ENCODE results near the gene SPA17.

Gene SPA17

DNA sequence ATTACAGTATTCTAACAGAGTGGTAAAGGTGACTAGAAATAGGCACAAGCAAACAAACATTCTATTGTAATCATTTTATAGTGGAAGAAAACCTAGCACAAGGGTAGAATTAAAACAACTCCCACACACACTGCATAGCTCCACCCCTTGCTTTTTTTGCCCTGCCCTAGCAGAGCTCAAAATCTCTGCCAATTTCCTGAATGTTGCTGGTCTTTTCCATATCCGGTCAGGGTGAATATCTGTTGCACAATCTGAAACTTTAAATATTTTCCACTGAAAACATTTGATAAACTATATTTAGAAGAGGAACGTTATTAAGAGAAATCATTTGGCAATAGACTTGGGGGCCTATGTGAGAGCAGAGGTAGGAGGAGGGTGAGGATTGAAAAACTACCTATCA is 2.7 kb downstream of the SPA17 start:
- no peak overlapping the region for H3K27ac ChIP-seq
- TF ChIP-seq CTCF (conservative IDR thresholded peaks at IDR 0.05) = no peak

GRCh38 chr11:124678416-124678815 is 4.7 kb downstream of the SPA17 start:
- TF ChIP-seq CTCF (conservative IDR thresholded peaks at IDR 0.05) = no peak
- no peak overlapping the region for H3K27ac ChIP-seq

DNA sequence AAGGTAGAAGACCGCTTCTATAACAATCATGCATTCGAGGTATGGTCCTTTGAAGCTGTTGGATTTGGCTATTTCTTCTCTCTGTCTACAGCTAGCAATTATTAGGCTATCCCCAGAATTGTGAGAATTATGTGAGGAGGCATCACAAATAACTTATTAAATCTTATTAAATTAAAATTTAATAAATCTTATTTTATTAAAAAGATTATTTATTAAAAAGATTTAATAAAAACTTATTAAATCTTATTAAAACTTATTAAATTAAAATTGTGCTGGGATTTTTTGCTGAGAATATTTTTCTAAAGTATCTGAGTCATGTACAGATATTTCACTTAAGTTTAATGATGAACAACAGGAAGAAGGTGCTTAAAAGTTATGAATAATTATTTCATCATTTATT is 7.7 kb downstream of the SPA17 start:
- H3K27ac ChIP-seq = no peak overlapping the region
- TF ChIP-seq CTCF (conservative IDR thresholded peaks at IDR 0.05) = no peak

DNA sequence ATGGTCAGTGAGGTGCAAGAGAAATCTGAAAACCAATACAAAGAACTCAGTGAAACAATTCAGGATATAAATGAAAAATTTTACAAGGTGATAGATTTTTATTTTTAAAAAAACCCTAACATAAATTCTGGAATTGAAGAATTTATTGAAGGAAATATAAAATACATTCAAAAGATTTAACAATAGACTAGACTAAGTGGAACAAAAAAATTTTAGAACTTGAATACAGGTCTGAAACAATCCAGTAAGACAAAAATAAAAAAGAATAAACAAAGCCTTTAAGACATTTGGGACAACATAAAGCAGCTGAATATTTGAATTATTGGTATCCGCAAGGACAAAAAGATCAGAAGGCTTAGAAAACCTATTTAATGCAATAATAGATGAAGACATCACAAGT is 8.7 kb downstream of the SPA17 start:
- TF ChIP-seq CTCF (conservative IDR thresholded peaks at IDR 0.05) = no peak

DNA sequence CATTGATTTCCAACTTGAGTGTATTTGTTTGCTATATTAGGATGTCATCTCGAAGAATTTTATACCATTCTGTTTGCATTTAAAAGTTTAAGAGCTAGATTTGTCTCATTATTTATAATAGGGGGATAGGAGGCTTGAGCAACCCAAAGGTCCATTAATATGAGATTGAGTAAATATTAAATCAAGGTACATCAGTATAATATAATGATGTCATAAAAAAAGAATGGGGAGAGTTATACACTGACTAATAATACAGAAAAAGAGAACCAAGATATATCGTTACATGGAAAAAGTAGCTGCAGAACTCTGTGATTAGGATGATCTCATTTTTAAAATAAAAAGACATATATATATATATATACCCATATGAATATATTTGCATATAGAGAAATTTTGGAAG is 19.4 kb downstream of the SPA17 start:
- no peak for TF ChIP-seq CTCF (conservative IDR thresholded peaks at IDR 0.05)
- no peak overlapping the region for H3K27ac ChIP-seq

More for the DNA sequence above, 8.7 kb downstream of the SPA17 start:
- no peak overlapping the region for H3K27ac ChIP-seq

- TF ChIP-seq CTCF (conservative IDR thresholded peaks at IDR 0.05) = no peak
- no peak overlapping the region for H3K27ac ChIP-seq
Measured at GRCh38 chr11:124699547-124699946, 25.8 kb downstream of the SPA17 start.

- no peak overlapping the region for H3K27ac ChIP-seq
- no peak for TF ChIP-seq CTCF (conservative IDR thresholded peaks at IDR 0.05)
Measured at GRCh38 chr11:124700028-124700427, 26.3 kb downstream of the SPA17 start.

DNA sequence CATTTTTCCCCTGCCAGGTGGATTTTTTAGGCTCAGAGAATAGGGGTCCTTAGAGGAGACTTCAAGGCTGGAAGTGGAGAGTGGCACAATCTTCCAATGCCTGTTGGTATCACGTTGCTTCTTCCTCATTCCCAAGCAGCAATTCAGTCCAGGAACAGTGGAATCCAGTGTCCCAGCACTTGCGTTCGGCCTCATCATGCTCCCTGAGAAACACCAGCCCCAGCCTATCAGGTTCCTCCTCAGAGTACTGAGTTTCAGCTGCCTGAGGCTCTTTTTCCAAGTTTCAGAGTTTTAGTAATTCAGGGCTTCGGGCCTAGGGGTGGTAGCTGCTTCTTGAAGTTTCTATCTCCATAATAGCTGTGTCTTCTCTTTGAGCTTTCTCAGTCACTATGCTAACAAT is 34.1 kb downstream of the SPA17 start:
- no peak overlapping the region for H3K27ac ChIP-seq
- TF ChIP-seq CTCF (conservative IDR thresholded peaks at IDR 0.05) = no peak
